ENCODE results near the gene PHF14.

GRCh38 chr7:10934292-10934691 is 39.4 kb upstream of the PHF14 start:
- TF ChIP-seq POLR2A (IDR thresholded peaks at IDR 0.05; ENCODE audit: low read length) (no peak), GATA1 (IDR thresholded peaks at IDR 0.05; ENCODE audit: low read depth, low read length) (no peak)
